ENCODE measurements around the gene MRPS9.

MRPS9 gene

GRCh38 chr2:105144152-105144940 is 106.5 kb downstream of the MRPS9 start:
- no peak for TF ChIP-seq CTCF (IDR thresholded peaks at IDR 0.05; ENCODE audit: low read depth, low read length, missing control alignments)
- DNase-seq (ENCODE audit: low read depth), result no peak
- peak overlapping the region; percentile 20; the same call in 1 of the 2 replicates for H3K4me3 ChIP-seq (ENCODE audit: low read depth, low read length)

GRCh38 chr2:105144941-105145300 is 107.1 kb downstream of the MRPS9 start:
- DNase-seq (ENCODE audit: low read depth), result no peak
- TF ChIP-seq CTCF (IDR thresholded peaks at IDR 0.05; ENCODE audit: low read depth, low read length, missing control alignments), result no peak
- no peak overlapping the region for H3K4me3 ChIP-seq (ENCODE audit: low read depth, low read length)

- H3K4me3 ChIP-seq (ENCODE audit: low read depth, low read length), result no peak overlapping the region
- TF ChIP-seq CTCF (IDR thresholded peaks at IDR 0.05; ENCODE audit: low read depth, low read length, missing control alignments), result no peak
- DNase-seq (ENCODE audit: low read depth), result no peak
These were observed 111.4 kb downstream of the MRPS9 start for GRCh38 chr2:105149272-105149671.
